ENCODE results near the gene LYAR.

GRCh38 chr4:4328206-4328605 lies 38.3 kb upstream of the LYAR start:
- no peak for TF ChIP-seq POLR2A (IDR thresholded peaks at IDR 0.05; ENCODE audit: low read depth)
- TF ChIP-seq, protein P1, sequence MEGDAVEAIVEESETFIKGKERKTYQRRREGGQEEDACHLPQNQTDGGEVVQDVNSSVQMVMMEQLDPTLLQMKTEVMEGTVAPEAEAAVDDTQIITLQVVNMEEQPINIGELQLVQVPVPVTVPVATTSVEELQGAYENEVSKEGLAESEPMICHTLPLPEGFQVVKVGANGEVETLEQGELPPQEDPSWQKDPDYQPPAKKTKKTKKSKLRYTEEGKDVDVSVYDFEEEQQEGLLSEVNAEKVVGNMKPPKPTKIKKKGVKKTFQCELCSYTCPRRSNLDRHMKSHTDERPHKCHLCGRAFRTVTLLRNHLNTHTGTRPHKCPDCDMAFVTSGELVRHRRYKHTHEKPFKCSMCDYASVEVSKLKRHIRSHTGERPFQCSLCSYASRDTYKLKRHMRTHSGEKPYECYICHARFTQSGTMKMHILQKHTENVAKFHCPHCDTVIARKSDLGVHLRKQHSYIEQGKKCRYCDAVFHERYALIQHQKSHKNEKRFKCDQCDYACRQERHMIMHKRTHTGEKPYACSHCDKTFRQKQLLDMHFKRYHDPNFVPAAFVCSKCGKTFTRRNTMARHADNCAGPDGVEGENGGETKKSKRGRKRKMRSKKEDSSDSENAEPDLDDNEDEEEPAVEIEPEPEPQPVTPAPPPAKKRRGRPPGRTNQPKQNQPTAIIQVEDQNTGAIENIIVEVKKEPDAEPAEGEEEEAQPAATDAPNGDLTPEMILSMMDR (IDR thresholded peaks at IDR 0.05) = no peak
- no peak for TF ChIP-seq POLR2AphosphoS5 (IDR thresholded peaks at IDR 0.05)
- no peak for TF ChIP-seq EP300 (IDR thresholded peaks at IDR 0.05)

All from esophagus muscularis mucosa (tissue), 4 donors.